IPS-18a (cell line): Measurements from ENCODE around the gene GABARAPL2.
A peak's percentile ranks its signal among the peaks of the same experiment; 100 is the strongest.

Source experiments
- H3K27ac ChIP-seq: one replicate; pipeline ENCODE4 v1.5.1; 2013; ENCODE audit warnings: low read length
- H3K27me3 ChIP-seq: one replicate; pipeline ENCODE4 v1.6.1; 2013; ENCODE audit warnings: mild to moderate bottlenecking, low read length; ENCODE audit not compliant: control insufficient read depth, insufficient read depth
- H3K36me3 ChIP-seq: one replicate; pipeline ENCODE4 v1.6.1; 2013; ENCODE audit warnings: low read depth, low read length; ENCODE audit not compliant: control insufficient read depth
- H3K4me1 ChIP-seq: one replicate; pipeline ENCODE4 v1.6.1; 2013; ENCODE audit warnings: low read depth, low read length; ENCODE audit not compliant: control insufficient read depth
- H3K4me3 ChIP-seq: one replicate; pipeline ENCODE4 v1.5.1; 2013; ENCODE audit warnings: low read length
- H3K9ac ChIP-seq: one replicate; pipeline ENCODE4 v1.6.1; 2013; ENCODE audit warnings: mild to moderate bottlenecking, low read length, moderate library complexity
- H3K9me3 ChIP-seq: one replicate; pipeline ENCODE4 v1.6.1; 2013; ENCODE audit warnings: low read depth, low read length; ENCODE audit not compliant: control insufficient read depth

GABARAPL2 gene

DNA sequence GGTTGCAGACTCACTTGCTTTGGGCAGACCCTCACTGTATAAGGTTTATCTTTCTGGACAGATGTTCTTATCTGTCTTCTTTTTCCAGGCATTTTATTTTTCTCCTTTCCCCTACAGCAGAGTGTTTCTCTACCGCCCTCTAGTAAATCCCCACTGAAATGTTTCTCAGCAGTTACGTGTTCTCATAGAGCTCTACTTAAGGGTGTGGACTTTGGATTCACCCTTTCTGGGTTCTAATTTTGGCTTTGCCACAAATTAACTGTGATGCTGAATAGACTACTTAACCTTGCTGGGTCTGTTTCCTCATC, 54.9 kb downstream of the GABARAPL2 start:
- Histone ChIP-seq H3K27me3 (no peaks in the 10 kb centered on the region), H3K9me3 (no peaks in the 10 kb centered on the region), H3K4me3 (no peak overlapping the region), H3K9ac (no peak overlapping the region), H3K36me3 (peaks cover 38% of the 10 kb centered on the region), H3K27ac (no peak overlapping the region), H3K4me1 (no peaks in the 10 kb centered on the region)

DNA sequence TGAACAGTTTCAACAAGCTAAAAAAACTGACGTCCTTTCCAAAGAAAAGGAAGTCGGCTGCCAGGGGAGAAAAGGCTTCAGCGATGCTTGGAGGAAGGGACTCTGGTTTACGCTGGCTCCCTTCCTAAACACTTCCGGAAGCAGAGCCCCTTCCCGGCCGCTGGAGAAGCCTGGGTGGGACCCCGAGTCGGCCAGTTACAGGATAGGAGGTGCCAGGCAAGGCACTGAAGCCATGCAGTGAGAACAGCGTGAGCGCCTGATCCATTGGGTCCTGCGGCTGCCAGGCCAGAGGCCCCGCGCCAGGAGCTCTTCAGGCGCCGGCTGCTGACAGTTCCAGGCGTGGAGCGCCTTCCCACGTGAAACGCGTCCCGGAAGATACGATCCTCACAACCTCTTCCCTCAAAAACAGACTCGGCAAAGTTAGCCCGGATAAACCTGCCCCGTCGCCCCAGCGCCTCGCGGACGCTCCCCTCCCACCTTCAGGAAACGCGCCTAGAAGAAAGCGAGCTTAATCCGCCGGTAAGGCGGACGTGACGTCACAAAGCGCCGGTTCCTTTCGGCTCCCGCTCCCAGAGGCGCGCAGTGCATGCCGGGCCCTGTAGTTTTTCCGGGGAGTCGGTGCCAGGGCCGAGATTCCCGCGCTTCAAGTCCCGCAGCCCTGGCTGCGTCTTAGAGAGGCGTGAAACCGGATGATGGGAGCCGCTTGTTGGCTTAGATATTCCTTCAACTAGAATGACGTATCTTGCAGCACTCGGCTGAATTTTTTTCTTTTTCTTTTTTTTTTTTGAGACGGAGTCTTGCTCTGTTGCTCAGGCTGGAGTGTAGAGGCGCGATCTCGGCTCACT, 56.8 kb downstream of the GABARAPL2 start, which contains the start of gene ADAT1:
Gene ADAT1, minus strand, starts transcription at position 521 of the 845 bp plus-strand sequence. CDS start 2,482 bp downstream, outside the sequence.
- no peaks in the 10 kb centered on the region for H3K4me1 ChIP-seq
- H3K9ac ChIP-seq, result peak within 1 kb of the TSS; percentile 91
- peak within 1 kb of the TSS; percentile 76 for H3K27ac ChIP-seq
- H3K36me3 ChIP-seq, result peaks cover 44% of the 10 kb centered on the region
- H3K9me3 ChIP-seq, result no peaks in the 10 kb centered on the region
- H3K4me3 ChIP-seq, result peak within 1 kb of the TSS; percentile 85
- no peaks in the 10 kb centered on the region for H3K27me3 ChIP-seq

DNA sequence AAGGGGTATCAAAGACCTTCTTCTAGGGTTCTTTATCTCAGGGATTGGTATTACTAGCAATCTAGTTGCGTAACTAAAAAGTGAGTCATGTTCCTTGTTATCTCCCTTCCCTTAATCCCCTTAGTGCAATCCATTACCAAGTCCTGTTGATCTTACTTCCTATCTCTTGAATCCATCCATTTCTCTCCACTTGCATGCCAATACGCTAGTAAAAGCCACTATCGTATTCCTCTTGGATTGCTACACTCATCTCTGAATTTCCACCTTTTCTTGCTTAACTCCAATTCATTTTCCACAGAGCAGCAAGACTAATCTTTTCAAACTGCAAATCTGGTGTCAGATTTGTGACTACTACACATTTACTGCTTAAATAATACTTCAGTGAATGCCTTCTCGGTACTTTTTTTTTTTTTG, 58.7 kb downstream of the GABARAPL2 start:
- Histone ChIP-seq H3K9me3 (no peaks in the 10 kb centered on the region), H3K9ac (no peak overlapping the region), H3K27me3 (no peaks in the 10 kb centered on the region), H3K36me3 (peaks cover 56% of the 10 kb centered on the region), H3K4me1 (no peaks in the 10 kb centered on the region), H3K4me3 (no peak overlapping the region), H3K27ac (no peak overlapping the region)

DNA sequence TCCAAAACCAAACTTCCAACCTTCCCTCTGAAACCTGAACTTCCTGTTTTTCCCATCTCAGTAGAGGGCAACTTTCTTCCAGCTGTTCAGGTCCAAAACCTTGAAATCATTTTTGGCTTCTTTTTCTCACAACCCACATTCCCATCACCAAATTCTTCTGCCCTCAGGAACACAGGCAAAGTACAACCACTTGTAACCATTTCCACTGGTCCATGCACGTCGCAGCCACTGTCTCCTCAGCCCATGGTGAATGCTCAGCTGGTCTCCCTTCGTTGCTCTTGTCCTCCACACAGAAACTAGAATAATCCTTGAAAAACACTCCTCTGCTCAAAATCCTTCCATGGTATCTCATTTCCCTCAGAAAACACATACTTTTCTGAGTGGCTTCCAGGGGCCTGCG, 60.6 kb downstream of the GABARAPL2 start:
- H3K27ac ChIP-seq, result no peak overlapping the region
- no peak overlapping the region for H3K9ac ChIP-seq
- no peak overlapping the region for H3K4me3 ChIP-seq
- H3K27me3 ChIP-seq, result no peaks in the 10 kb centered on the region
- H3K9me3 ChIP-seq, result no peaks in the 10 kb centered on the region
- H3K4me1 ChIP-seq, result no peaks in the 10 kb centered on the region
- peaks cover 66% of the 10 kb centered on the region for H3K36me3 ChIP-seq
